Right lobe of liver (tissue), 4 donors: ENCODE measurements around the gene DNASE1L2.

ENCODE experiments used
- POLR2A ChIP-seq: fragments of 450-650 bp; IDR thresholded peaks from one replicate; pipeline ENCODE4 v1.6.1; 2017; ENCODE audit warnings: antibody characterized with exemption, mild to moderate bottlenecking
- TF ChIP-seq, protein P1 (sequence below), 4 donors: fragments of 200-600 bp in 3 of 4; fragments of 450-650 bp in 1 of 4; IDR thresholded peaks; one replicate each; pipeline versions ENCODE4 v1.5.1 to v1.8.0; 2016 to 2022; ENCODE audit warnings: antibody characterized with exemption in 4 of 4, mild to moderate bottlenecking in 2 of 4
- donor health status: DM: no; HTN: no; CAD: no.
- donor health status: DM: no; HTN: no; CAD: no.
- donor health status: DM: no; HTN: yes; CAD: no.

DNA sequence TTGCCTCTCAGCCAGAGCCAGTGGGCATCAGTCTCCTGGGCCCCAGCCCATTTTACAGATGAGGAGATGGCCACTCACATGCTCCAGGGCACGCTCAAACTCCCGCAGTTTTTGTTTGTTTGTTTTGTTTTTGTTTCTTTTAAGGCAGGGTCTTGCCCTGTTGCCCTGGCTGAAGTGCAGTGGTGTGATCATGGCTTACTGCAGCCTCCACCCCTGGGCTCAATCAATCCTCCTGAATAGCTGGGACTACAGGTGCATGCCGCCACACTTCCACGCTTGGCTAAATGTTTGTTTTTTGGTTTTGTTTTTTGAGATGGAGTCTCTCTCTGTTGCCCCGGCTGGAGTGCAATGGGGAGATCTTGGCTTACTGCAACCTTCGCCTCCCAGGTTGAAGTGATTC is 9.3 kb upstream of the DNASE1L2 start:
- TF ChIP-seq, protein P1, sequence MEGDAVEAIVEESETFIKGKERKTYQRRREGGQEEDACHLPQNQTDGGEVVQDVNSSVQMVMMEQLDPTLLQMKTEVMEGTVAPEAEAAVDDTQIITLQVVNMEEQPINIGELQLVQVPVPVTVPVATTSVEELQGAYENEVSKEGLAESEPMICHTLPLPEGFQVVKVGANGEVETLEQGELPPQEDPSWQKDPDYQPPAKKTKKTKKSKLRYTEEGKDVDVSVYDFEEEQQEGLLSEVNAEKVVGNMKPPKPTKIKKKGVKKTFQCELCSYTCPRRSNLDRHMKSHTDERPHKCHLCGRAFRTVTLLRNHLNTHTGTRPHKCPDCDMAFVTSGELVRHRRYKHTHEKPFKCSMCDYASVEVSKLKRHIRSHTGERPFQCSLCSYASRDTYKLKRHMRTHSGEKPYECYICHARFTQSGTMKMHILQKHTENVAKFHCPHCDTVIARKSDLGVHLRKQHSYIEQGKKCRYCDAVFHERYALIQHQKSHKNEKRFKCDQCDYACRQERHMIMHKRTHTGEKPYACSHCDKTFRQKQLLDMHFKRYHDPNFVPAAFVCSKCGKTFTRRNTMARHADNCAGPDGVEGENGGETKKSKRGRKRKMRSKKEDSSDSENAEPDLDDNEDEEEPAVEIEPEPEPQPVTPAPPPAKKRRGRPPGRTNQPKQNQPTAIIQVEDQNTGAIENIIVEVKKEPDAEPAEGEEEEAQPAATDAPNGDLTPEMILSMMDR (IDR thresholded peaks at IDR 0.05): no peak
- TF ChIP-seq POLR2A: no peak
